ENCODE data around the gene SLCO4A1.

The SLCO4A1 gene

DNA sequence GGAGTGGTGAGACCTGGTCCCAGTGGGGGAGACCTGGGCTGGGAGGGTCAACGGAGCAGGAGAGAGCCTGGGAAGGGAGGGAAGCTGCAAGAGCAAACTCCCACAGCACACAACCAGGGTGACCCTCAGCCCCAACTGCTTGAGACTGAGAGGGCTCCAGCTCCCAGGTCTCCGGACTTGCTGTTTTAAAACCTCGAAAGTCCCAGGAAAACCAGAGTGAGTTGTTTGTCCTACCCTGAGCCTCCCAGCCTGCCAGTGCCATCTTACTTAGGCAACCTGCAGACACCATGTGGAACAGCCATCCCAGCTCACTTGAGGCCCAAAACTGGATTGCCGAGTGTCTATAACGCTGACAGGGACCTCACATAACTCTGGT lies 61.5 kb downstream of the SLCO4A1 start:
- DNase-seq: no peak

DNA sequence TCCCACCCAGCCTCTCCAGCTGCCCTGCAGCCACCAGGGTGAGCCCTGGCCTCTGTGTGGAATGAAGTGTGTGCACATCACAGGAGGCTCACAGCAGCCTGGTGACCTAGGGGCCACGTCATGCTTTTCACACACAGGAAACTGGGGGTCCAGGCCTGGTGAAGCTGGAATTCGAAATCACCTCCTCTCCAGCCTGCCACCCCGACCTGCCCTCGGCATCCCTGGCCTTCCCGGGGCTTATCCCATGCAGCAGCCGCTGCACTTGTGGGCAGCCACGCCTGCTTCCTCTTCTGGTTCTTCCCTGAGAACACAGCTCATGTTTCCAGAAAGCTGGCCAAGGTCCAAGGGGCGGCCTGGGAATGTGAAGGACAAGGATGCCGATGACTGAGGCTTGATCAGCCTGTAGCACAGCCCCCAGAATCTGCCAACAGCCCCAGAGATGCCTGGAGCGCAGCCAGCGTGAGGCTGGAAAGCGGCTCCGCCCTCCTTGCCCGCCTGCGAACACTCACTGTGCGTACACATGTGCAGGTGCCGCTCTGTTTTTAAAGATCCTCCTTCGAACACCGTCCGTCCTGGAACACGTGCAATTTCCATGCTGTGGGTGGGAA lies 62.1 kb downstream of the SLCO4A1 start:
- peak; percentile 85 for DNase-seq

DNA sequence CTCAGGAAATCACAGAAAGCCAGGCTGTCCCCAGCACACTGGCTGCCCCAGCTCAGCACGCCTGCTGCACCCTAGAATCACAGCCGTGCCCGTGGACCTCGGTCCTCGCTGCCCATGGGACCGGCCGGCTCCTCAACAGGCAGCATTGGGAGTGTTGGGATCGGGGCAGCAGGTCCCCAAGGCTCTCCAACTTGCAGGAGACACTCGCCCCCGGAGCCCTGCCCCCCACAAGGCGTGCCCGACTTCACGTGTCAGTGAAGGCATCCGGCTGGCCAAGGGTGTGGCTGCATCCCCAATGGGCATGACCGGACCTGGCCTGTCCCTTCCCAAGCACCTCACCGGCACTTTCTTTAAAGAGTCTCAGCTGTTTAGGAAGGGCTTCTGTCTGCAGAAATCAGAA lies 63.3 kb downstream of the SLCO4A1 start:
- no peak for DNase-seq

DNA sequence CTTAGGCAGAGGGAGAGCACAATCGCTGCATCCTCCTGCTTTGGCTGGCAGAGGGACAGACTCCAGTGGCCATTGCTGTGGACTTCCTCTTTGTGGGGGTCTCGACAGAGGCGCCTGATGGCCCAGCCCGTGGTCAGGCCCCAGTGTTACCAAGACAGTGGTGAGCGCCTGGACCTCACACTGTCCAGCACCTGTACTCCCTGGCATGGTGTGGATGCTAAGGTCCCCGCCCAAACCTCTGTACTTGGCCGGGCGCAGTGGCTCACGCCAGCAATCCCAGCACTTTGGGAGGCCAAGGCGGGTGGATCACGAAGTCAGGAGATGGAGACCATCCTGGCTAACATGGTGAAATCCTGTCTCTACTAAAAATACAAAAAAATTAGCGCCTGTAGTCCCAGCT lies 64.0 kb downstream of the SLCO4A1 start:
- no peak for DNase-seq

DNA sequence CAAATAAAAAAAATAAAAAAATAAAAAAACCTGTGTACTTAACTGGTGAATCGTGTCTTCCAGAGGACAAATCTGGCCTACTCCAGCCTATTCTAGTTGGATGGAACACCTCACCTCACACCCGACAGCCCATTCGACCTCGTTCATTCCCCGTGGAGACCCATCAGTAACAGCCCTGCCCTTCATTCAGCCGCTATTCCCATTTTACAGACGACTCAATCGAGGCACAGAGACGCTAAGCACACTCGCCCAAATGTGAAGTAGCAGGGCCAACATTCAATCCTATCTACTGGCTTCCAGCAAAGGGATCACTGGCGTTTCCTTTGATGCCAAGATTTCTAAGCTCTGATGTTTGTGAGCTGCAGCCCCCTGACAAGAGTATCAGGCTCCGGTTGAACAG lies 64.6 kb downstream of the SLCO4A1 start:
- DNase-seq: no peak

DNA sequence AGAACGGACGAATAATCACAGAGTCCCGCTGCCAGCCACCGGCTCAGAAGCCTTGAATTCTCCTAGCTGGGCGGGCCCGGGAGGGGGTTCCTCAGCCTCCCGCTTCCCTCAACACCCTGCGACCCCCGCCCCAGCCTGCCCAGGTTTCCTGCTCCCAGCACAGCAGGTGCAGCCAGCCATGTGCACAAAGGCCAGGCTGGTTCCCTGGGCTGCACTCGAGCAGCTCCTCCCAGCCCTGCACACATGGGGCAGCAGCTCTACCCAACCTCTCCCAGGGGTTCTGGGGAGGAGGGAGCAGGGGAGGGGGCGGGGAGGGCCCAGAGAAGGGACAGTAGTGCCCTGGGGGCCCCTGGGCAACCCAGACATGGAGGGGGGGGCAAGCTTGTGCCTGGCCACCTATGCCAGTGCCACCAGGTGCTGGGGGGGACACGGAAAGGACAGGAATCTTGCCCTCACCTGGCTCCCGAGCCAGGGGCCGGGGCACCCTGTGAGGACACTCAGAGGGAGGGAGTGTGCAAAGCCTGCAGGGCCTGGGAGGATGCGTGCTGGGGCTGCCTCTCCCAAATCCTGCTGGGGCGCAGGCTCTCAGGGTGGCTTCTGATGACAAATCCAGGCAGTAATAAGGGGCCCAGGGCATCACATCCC lies 65.1 kb downstream of the SLCO4A1 start:
- DNase-seq: no peak

DNA sequence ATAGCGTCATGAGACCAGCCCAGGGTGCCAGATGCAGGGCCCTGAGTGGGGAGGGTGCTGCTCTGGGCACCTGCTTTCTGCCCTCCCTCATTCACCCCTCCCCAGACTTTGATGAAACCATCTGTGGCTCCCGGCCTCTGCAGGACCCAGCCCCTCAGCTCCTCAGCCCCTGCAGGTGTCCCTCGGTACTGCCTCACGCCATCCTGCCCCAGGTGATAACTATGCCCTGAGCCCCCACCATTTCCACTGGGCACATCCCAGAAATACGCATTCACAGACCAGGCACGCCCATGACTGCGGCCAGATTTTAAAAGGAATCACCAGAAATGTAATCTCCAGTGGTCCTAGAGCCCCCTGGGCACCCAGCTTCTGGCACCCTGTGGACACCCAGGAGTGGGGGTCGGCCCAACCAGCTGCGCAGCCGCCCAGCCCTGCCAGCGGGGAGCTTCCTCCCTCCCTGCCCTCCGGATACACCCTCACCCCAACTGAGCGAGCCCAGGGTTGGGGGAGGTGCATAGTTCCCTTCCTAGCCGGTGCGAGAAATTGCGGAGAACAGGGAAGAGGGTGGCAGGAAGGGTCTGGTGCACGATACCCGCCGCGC lies 65.7 kb downstream of the SLCO4A1 start:
- DNase-seq: peak; percentile 37

DNA sequence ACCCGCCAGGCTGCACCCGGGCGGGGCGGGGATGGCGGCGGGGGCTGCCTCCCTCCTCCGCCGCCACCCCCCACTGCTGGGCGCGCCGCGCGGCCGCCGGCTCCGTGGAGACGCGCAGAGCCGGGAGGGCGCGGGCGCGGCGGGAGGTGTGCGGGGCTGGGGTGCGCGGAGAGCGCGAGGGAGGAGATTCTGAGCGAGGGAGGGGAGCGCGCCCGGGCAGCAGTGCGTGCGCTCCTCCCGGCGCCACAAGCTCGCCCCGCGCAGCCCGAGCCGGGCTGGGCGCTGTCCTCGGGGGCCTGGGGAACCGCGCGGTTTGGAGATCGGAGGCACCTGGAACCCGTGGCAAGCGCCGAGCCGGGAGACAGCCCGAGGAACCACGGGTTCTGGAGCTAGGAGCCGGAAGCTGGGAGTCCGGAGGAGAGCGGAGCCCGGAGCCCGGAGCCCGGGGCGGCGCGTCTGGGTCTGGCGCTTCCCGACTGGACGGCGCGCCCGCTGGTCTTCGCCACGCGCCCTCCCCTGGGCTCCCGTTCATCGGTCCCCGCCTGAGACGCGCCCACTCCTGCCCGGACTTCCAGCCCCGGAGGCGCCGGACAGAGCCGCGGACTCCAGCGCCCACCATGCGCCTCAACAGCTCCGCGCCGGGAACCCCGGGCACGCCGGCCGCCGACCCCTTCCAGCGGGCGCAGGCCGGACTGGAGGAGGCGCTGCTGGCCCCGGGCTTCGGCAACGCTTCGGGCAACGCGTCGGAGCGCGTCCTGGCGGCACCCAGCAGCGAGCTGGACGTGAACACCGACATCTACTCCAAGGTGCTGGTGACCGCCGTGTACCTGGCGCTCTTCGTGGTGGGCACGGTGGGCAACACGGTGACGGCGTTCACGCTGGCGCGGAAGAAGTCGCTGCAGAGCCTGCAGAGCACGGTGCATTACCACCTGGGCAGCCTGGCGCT lies 66.6 kb downstream of the SLCO4A1 start, which contains the start of gene NTSR1:
Gene NTSR1 (plus strand): TSS at position 246 of the 946 bp plus-strand sequence. CDS start 372 bp downstream, at position 618.
- no peak for DNase-seq

DNA sequence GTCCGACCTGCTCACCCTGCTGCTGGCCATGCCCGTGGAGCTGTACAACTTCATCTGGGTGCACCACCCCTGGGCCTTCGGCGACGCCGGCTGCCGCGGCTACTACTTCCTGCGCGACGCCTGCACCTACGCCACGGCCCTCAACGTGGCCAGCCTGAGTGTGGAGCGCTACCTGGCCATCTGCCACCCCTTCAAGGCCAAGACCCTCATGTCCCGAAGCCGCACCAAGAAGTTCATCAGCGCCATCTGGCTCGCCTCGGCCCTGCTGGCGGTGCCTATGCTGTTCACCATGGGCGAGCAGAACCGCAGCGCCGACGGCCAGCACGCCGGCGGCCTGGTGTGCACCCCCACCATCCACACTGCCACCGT lies 67.2 kb downstream of the SLCO4A1 start:
- no peak for DNase-seq

DNA sequence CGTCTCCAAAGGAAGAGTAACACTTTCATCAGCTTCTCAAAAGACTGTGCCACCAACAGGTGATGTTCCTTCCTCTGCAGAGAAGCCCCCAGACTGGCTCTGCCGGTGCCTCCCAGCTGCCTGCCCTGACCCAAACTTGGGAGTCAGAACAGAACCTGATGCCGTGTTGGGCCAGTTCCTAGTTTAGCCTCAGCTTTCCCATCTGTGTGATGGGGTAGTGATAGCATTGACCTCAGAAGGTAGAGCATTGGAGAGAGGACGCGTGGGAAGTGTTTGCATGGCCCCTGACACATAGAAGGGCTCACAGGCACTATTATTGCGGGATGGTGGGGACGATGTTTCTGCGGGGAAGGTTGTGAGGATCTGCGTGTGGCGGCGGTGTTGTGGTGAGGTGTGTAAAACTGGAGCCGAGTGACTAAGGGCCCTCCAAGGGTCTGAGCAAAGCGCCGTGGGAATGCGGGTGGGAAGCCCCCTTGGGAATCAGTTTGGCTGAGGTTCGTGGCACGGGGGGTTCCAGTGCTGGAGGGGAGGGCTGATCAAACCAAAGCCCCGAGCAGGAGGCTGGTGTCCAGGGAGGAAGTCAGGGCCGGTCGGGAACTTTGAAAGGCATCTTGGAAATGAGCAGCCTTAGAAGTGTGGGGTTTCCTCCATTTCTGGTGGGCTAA lies 68.0 kb downstream of the SLCO4A1 start:
- no peak for DNase-seq

DNA sequence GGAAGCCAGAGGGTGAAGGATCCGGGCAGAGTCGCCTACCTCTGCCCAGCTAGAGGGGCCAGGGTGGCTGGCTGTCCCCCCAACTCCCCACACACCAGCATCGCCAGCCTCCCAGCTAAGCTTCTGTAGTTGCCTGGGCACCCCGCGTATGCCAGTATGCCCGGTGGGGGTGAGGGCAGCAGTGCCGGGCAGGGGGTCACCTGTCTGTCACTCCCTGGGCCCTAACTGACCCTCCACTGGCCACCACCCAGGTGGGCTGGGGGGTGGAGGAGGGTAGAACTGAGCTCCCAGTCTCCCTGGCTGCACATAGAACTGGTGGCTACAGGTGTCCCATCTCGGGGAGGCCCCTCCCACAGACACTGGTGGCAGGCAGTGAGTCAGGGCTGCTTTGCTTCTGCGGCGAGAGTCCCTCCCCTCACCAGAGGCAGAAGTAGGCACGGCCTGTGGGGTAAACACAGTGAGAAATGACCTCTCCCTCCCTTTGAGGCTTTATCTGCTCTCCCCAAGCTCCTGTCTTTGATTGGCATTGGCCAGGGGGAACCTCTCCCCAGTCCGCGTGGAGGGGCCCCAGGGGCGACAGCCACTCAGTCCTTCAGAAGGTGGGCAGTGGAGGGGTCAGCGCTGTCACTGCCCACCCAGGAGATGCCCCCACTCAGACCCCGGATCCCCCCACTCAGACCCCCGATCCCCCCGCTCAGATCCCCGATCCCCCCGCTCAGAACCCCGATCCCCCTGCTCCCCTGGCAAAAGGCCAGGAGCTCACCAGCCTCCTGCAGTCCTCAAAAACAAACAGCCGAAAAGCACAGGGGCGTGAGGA lies 68.8 kb downstream of the SLCO4A1 start:
- DNase-seq: no peak

DNA sequence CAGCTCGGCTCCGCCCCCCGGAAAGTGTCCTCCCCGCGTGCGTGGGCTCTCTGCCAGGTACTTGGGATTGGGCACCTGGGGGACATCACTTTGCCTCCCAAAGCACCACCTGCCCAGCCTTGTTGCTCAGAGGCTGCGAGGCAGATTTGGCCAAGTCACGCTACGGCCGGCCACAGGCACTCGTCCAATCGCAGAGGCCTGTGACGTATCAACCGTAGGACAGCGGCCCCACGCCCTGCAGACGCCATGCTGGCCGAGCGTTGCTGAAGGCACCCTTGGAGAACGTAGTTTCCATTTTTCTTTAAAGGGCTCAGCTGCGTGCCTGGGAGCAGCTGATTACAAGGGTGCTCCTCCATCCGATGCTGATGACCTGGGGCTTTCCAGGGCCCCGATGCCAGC lies 69.4 kb downstream of the SLCO4A1 start:
- DNase-seq: no peak

DNA sequence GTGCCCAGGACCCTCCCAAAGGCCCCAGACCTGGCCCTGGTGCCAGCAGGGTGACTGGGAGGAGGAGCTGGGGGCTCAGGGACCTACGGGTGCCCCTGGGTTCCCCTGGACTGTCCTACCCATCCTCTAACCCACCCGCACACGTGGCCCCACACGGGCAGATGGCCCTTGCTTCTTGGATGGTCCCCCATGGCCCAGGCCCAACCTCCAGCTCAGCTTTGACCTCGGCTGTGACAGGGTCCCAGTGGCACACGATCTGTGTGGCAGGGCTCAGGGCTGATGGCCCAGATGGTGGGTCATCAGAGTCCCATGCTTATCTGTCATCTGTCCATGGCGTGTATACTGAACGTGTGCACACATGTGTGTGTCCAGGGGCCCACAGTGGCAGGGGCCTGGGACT lies 70.3 kb downstream of the SLCO4A1 start:
- no peak for DNase-seq

DNA sequence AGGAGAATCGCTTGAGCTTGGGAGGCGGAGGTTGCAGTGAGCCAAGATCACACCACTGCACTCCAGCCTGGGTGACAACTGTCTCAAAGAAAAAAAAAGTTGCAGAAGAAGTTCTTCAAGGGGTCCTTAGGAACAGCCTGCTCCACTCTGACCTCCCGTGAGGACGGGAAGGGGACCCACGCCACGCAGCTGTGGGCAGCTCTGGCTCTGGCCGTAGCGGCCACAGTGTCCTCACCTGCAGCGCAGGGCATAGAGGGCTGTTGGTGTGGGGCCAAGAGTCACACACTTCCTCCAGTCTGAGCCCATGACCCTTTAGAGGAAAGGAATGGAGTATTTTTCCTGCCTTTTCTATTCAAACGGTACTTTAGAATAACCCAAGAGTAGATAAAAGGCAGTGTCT lies 71.7 kb downstream of the SLCO4A1 start:
- DNase-seq: no peak

DNA sequence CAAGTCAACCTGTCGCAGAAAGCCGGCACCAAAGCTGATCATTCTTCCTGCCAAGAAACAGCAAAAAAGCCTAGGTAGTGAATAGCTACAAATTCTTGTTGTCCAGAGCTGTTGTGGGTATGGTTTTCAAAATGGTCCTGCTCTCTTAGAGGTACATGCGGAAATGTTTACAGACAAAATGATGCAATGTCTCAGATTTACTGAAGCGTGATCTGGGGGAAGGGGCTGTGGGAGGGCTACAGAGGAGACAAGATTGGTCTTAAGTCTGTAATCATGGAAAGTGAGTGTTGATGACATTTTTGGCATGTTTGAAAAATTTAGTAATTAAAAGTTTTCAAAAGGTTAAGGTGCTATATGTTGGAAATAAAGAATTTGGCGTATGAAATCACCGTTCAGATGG lies 72.5 kb downstream of the SLCO4A1 start:
- DNase-seq: no peak

DNA sequence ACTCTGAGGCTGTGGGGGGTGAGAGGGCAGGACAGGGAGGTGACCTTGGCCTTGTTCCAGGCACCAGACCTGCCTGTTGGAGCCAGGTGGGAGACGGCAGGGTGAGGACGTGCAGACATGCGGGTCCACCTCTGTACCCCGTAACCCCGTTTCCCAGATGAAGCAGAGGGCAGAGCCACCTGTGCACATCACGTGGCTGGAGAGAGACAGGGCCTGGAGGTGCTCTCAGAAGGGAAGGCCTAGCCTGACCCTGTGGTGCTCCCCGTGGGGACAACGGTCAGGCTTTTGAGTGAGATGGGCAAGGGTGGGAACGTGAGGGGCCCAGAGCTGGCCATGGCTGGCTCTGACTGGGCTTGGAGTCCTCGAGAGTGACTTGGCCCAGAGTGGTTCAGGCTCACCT lies 72.9 kb downstream of the SLCO4A1 start:
- DNase-seq: no peak

DNA sequence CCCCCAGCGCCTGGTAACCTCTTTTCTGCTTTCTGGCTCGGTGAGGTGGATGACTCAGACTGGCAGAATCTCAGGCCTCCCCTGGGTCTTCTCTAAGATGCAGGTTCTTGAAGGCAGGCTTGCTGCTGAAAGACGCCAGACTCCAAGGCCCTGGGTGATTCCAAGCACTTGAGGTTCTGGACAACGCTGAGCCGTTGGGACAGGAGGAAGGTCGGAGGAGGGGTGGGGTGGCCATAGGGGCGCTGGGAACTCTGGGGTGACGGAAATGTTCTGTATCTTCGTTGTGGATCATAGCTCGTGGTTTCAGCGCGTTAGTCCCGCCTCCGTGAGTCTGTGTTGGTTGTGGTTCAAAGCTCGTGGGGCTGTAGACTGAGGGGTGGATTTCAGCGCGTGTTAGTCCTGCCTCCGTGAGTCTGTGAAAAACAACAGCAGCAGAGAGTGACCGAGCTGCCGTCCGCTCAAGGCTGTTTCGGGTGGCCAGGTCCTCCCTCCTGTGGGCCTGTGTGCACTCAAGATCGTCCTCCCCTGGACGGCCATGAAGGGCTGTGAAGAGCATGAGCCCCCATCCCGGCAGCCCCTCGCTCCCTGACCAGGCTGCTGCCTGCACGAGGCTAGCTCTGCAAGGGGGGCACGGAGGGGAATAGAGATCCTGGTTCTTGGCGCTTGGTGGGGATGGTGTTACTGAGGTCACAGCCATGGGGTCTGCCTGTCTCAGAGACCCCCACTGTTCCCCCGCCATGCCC lies 74.1 kb downstream of the SLCO4A1 start:
- no peak for DNase-seq

DNA sequence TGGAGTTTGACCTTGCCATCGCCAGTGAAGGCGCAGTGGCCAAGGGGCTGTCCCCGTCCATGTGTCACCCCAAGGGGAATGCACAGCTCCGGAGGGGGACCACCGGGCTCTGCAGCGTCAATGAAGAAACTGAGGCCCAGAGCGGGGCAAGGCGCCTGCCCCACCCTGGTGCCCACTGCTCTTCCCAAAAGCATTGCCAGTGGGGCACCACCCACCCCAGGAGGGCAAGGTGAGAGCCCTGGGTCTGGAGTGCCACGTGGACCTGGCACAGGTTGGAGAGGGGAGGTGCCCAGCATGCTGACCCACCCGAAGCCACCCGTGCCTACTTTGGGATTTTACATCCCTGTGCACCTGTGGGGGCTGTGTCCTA lies 74.6 kb downstream of the SLCO4A1 start:
- no peak for DNase-seq

DNA sequence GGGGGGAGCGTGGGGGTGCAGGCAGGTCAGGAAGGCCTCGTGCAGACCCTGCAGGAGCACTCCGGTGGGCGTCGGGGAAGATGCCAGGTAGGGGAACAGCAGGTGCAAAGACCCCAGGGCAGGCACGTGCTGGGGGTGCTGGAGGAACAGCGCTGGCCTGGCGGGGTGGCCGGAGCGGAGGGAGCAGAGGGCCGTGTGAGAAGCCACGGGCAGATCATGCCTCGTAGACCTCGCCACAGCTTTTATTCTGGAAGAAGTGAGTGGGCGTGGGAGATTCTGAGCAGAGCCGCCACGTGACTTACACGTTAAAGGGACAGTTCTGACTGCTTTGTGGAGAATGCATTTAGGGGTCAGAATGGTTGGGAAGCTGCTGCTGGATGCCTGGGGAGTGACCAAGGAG lies 75.6 kb downstream of the SLCO4A1 start:
- DNase-seq: no peak

DNA sequence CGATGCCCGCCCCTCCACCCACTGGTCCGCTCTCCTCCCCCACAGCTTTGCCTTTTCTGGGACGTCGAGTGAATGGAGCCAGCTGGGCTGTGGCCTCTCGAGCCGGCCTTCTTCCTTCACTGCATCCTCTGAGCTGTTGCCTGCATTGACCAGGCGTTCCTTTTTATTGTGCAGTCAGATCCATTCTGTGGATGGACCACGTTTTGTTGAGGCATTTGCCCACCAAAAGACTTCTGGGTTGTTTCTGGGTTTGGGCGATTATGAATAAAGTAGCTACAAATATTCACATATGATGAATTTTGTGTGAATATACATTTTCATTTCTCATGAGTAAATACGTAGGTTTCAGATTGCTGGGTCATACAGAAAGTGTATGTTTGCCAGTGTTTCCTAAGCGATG lies 76.2 kb downstream of the SLCO4A1 start:
- DNase-seq: no peak

DNA sequence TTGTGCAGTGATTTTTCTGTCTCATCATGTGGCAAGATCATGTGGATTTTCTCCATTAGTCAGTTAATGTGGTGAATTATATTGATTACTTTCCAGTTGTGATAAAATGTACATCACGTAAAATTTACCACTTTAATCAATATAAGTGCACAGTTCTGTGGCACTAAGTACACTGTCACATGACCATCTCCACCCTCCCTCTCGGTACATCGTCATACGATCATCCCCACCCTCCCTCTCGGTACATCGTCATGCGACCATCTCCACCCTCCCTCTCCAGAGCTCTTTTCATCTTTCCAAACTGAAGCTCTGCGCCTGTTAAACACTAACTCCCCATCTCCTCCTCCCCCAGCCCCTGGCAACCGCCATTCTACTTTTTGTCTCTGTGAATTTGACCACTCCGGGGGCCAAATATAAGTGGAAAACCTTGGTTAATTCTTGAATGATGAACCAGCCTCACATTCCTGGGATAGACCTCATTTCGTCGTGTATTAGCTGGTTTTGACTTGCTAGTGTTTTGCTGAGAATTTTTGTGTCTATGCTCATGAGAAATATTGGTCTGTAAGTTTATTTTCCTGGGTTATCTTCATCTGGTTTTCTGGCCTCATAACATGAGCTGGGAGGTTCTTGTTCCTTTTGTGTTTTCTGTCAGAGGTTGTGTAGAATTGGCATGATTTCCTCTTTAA lies 77.1 kb downstream of the SLCO4A1 start:
- no peak for DNase-seq

Data from DMS 273 treated with DMSO at 0.1 percent for 48 hours (cell line).